Stimulated activated CD8-positive, alpha-beta memory T cell treated with anti-CD3 and anti-CD28 coated beads, Interleukin-12 subunit alpha, Interleukin-12 subunit beta, amount 100 ng/mL, for 1 hour (primary cell): Measurements from ENCODE around the gene ARHGAP30.
"Not testable (repeated sequence)": the region's sequence is repeated elsewhere in the genome, so short reads cannot be mapped to it uniquely, and the experiment has no call there.

Experiments
- DNase-seq: peaks from one replicate; pipeline ENCODE4 v3.0.0-alpha.2; 2020; ENCODE audit warnings: low read depth

Gene ARHGAP30

DNA sequence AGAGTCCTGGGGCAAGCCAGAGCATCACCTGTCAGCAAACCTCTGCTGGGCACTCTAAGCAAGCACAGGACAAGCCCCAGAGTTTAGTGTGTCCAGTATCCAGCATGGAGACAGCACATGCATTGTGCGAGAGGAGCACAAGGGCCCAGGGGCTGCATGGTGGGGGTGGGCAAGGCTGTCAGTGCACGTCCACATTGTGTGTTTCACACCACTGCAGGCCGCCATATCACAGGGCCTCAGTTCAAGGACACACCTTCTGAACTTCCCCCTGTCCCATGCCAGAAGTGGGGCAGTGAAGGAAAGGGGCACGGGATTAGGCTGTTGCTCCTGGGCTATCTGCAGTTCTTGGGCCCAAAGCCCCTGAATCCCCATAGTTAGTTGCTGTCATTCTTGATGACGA, 30.1 kb downstream of the ARHGAP30 start:
- no peak for DNase-seq

DNA sequence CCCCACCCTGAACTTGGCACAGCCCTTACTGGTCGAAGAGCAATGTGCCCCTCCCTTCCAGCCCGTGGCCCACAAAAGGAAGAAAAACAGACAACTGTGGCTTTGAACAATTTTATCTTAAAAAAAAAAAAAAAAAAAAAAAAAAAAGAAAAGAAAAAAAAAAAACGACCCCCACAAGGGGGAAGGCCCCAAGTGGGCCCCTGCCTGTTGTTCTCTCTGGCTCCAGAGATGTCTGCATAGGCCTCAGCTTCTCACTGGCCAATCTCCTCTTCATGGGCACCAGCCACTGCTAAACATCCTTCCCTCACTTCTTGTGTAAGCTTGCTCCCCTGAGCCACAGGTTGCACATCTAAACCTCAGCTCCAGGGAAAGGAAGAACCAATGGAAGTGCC, 30.5 kb downstream of the ARHGAP30 start:
- no peak for DNase-seq

DNA sequence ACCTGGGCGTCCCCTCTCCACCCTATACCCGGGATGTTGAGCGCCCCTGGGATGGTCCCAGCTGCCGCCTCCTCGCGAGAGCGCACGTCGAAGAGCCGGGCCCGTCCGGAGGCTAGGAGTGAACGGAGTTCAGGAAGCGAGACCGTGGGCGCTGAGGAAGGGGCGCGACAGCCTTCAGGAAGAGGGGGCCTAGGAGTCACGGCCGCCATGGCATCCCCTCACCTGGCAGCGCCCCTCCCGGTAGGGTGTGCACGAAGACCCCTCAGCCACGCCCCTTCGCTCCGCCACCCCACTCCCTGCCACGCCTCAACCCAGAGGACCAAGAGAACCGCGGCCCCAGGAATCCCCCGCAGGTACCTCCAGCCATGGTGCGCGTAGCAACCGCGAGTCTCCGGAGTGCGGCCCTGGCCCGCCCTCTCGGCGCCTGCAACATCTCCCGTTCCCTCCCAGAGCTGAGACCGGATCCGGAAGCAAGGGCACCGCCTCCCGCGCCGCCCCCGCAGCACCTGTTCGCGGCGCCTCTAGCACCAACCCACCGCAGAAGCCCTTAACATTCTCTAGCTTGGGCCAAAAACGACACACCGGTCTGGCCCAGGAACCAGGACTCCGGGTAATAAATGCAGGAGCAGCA, 31.1 kb downstream of the ARHGAP30 start, which contains the start of gene TSTD1:
TSS of gene TSTD1 (minus strand) at position 442 of the 631 bp plus-strand sequence. CDS start at position 367, 75 bp downstream.
- peak; percentile 70 for DNase-seq

DNA sequence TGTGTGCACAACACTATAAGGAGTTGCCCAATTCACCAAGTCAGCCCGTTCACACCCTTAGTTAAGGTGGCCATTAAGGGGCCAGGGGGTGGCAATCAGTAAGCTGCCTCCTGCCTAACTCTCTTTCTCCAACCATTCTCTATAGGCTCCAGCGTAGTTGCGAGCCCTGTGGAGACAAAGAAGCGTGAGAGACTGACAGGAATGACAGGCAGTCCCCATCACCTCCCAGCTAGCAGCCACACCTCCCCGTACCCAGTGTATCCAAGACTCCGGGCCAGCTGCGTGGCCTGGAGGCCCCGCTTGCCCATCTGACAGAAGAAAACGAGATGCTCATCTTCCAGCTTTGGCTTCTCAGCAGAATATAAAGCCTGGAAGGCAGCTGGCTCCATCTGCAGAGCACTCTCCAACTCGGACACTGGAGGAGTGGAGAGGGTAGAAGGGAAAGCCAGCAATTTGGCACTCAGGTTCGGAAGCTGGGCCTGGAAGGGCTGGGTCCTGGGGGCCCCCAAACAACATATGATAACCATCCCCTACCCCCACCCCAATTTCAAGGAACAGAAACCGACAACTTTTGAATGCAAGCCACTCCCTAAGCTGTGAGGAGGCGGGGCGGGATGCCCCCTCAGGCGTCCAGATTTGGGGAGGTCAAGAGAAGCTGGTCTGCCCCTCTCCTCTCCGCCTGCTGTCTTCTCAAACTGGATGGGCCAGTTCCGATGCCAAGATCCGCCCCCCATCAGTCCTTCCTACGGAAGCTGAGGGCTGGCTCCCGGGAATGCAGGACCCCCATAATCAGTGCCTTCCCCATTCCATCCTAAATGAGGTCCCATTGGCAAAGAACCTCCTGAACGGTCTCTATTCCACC, 31.8 kb downstream of the ARHGAP30 start:
- no peak for DNase-seq

DNA sequence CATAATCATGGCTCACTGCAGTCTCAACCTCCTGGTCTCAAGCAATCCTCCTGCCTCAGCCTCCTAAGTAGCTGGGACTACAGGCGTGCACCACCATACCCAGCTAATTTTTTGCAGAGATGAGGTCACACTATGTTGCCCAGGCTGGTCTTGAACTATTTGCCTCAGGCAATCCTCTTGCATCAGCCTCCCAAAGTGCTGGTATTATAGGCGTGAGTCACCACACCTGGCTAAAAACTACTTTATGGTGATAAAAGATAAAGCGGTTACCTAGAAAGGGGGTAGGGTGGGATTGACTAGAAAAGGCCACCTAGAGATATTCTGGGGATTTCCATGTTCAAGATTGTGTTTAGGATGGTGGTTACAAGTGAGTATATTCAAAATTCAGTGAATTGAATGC, 35.9 kb downstream of the ARHGAP30 start:
- no peak for DNase-seq

DNA sequence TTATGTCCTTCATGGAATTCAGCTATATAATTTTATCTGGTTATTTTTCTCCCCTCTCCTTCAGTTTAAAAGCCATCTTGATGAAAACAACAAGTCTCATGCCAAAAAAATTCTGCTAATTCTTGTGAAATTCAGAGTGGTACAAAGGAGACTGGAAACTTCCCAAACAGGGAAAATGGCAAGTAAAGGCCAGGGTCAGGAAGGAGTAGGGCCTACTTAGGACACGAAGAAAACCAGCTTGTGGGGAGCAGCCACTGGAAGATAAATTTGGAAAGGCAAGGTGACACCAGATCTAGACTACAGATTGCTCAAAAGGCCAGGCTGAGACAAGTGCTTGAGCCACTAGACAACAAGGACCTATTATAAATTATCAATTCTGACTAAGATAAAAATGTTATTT, 37.3 kb downstream of the ARHGAP30 start:
- DNase-seq: no peak

DNA sequence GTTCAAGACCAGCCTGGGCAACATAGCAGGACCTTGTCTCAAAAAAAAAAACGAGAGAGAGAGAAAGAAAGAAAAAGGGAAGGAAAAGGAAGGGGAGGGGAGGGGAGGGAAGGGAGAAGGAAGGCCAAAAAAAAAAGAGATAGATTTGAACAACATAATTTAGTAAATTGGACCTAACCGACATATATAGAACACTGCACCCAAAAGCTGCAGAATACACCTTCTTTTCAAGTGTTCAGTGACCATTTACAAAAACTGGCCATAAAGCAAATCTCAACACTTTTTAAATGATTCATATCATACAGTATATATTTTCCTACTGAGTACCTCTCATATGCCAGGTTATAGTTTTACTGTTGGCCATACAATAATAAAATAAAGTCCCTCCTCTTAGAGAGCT, 37.8 kb downstream of the ARHGAP30 start:
- DNase-seq: no peak

DNA sequence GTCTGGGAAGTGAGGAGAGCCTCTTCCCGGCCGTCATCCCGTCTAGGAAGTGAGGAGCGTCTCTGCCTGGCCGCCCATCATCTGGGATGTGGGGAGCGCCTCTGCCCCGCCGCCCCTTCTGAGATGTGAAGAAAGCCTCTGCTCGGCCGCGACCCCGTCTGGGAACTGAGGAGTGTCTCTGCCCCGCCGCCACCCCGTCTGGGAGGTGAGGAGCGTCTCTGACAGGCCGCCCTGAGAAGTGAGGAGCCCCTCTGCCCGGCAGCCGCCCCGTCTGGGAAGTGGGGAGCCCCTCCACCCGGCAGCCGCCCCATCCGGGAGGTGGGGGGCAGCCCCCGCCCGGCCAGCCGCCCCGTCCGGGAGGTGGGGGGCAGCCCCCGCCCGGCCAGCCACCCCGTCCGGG, 40.2 kb downstream of the ARHGAP30 start:
- not testable (repeated sequence) for DNase-seq

DNA sequence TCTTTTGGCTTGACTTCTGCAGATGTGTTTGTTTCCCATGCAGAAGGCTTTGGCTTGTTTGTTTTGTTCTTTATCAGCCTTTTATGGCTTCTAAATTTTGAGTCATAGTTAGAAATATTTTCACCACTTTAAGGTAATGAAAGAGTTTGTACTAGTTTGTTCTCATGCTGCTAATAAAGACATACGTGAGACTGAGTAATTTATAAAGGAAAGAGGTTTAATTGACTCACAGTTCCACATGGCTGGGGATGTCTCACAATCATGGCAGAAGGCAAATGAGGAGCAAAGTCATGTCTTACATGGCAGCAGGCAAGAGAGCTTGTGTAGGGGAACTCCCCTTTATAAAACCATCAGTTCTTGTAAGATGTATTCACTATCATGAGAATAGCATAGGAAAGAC, 42.7 kb downstream of the ARHGAP30 start:
- DNase-seq: not testable (repeated sequence)

DNA sequence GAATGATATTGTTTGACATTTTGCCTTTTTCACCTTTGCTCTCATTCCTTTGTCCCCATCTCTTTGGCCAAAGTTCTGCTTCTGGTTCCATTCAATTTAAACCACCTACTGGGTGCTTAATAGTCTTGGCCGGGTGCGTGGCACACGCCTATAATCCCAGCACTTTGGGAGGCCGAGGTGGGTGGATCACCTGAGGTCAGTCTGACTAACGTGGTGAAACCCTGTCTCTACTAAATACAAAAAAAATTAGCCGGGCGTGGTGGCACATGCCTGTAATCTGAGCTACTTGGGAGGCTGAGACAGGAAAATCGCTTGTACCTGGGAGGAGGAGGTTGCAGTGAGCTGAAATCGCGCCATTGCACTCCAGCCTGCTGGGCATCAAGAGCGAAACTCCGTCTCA, 47.3 kb downstream of the ARHGAP30 start:
- DNase-seq: not testable (repeated sequence)

DNA sequence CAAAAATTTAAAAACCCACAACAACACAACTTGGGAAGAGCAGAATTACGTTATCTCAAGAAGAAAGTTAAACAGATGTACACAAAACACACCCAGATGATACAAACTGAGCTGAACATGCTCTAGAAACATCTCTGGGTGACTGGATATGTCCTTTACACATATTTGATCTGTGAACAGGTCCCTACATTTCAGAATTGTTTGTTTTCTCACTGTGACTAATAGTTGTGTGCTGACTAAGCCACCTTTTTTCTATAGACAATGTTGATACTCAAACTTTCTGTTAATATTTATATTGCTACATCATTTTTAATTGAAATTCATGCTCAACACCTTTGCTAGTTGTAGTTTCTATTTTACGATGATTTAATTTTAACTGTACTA, 47.7 kb downstream of the ARHGAP30 start:
- DNase-seq: no peak

DNA sequence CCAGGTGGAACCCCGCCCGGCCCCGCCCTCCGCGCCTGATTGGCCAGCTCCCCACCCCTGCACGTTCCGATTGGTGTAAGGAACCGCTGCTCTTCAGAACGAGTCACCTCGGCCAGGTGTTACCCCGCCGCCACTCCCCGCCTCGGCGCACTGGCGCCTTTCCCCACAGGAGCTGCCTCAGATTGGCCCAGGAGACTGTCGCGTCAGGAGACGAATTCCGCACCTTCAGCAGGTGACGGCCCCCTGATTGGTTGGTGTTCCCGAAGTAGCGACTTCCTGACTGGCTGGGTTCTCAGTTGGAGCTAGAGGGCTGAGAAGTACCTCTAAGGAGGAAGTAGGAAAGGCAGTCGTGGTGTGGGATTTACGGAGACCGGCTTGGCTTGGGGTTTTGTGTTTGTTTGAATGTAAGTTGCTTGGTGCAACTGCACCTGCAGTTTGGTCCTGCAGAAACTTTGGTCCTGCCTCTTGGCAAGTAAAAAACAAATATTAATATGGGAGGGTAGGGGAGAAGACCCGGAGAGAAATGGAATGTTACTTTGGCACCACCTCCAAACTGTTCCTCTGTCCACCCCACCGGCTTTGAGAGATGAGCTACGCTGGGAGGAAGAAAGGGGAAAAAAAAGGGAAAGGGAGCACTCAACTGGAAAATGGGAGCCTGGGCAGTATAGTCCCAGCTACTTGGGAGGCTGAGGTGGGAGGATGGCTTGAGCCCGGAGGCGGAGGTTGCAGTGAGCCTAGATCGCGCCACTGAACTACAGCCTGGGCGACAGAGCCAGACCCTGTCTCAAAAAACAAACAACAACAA, 48.3 kb downstream of the ARHGAP30 start:
- peak; percentile 75 for DNase-seq

DNA sequence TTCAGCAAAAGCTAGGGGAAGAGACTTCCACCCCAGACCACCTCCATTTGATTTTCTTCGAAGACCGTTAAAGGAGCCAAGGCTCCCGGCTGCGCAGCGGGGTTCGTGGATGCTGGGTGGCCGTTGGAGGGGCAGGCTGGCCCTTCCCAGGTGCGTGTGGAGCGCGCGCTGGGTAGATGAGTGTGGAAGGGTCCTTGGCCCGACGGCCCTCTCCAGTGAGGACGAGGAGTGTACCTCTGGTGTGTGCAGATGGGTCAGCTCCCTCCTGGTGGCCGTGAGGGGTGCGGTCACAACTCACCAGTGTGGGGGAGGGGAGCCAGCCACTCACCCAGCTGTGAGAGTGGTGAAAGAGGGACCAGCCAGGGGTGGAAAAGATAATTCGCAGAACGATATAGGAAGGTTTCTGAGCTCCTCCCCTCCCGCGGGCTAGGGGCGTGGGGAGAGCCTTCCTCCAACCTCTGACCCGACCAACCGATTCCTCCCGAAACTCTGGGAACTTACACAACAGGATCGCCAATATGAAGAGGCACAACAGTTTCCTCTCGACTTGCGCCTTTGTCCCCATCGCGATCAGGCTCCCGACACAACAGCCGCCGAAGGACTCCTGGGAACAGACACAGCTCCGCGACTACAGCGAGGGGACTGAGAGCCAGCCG, 49.1 kb downstream of the ARHGAP30 start, which contains the start of gene F11R:
TSS of gene F11R (minus strand) at position 644 of the 656 bp plus-strand sequence. CDS start at position 565, 79 bp downstream.
- DNase-seq: no peak

DNA sequence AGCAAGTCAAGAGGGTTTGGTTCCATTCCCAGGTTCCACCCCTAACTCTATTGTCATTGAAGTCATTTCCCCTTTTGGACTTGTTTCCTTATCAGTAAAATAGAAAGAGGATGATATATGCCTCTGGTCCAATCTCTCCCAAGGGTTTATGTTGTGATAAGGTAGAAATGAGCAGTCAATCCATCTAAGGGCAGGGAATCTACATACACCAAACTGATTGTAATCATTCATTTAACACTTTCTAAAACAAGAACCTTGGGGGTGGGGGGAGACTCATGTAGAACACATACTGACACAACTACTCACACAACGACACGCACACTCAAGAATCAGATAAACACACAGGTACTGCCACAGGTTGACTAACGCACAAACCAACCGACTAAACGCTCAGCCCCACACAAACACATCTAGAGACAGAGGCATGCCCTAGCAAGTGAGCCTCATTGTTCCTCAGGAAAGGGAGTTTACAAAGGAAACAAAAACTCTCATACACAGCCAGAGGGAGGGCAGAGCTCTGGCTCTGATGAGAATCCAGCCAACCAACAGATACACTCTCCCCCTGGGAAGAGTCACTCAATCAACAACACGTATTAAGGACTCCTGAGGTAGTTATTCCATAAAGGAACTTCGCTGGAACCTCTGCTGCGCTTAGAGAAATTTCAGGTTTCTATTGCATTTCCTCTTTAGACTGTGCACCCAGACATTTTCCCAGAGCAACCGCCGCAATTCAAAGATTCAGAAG, 49.8 kb downstream of the ARHGAP30 start:
- DNase-seq: no peak

DNA sequence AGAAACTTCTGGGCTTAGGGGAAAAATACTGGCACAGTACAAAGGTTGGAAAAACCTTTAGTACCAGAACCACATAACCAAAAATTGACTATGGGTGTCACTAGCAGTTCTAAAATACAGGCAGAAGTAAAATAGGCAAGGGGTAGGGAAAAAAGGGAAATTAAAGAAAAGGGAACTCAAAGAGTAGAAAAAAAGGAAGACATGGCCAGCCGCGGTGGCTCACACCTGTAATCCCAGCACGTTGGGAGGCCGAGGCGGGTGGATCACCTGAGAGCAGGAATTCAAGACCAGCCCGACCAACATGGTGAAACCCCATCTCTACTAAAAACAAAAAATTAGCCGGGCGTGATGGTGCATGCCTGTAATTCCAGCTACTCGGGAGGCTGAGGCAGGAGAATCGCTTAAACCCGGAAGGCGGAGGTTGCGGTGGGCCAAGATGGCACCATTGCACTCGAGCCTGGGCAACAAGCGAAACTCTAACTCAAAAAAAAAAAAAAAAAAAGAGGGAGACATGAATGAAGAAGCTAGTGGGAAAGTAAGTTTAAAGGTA, 50.5 kb downstream of the ARHGAP30 start:
- DNase-seq: not testable (repeated sequence)

DNA sequence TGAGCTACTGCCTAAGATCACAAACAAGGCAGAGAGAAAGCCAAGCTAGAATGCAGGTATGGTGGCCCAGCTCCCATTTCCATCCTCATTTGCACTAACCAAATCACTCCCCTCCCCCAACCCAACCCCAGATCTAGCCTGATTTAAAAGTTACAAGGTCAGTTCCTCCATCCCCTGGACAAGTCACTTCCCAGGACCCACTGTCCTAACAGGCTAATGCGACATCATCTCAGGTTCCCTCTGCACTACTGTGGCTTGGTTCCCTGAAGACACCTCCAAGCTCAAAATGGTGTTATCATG, 51.1 kb downstream of the ARHGAP30 start:
- DNase-seq: no peak

DNA sequence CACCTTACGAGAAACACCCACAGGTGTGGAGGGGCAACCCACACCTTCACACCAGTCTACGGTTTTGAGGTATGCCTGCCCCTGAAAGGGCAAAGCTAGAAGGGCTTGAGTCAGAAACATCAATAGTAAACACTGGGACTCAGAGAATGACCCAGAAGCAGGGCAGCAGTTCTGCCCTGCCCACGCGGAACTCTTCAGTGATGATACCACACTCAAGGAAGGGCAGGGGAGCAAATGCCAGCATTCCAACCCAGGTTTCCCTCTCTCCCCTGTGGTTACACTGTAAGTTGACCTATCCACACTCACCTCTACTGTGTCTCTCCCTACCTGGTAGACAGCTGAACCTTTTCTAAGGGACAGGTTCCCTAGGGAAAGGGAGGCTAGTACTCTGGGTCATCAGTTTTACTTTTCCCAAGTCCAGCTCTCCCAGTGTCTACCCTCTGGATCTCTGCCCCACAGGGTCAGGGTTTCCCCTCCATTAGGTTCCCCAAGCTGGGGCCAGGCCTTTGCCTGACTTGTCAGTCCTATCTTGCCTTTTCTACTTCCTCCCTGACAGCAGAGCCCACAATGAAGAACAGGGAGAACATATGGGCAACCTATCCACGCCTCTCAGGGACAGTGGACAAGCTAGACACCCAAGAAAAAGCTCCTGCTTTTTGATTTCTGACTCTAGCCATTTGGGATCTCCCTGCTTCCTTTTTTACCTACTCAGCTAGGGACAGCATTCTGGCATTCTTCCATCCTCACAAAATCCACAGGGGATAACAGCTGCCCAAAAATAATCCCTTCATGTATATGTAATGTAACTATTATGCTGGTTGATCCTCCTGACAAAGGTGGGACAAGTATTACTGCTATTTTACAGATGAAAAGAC, 51.7 kb downstream of the ARHGAP30 start:
- no peak for DNase-seq

DNA sequence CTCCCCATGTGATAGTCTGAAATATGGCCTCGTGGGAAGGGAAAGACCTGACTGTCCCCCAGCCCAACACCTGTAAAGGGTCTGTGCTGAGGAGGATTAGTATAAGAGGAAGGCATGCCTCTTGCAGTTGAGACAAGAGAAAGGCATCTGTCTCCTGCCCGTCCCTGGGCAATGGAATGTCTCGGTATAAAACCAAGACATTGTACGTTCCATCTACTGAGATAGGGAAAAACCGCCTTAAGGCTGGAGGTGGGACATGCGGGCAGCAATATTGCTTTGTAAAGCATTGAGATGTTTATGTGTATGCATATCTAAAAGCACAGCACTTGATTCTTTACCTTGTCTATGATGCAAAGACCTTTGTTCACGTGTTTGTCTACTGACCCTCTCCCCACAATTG, 52.5 kb downstream of the ARHGAP30 start:
- DNase-seq: not testable (repeated sequence)

DNA sequence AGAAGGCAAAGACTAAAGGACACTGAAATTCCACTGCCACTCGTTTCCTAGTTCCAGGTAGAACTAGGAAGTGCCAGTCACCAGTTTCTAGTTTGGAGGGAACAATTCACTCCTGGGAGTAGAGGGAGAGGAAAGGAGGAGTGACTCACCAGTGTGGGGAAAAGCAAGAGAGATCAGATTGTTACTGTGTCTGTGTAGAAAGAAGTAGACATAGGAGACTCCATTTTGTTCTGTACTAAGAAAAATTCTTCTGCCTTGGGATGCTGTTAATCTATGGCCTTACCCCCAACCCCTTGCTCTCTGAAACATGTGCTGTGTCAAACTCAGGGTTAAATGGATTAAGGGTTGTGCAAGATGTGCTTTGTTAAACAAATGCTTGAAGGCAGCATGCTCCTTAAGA, 53.0 kb downstream of the ARHGAP30 start:
- DNase-seq: not testable (repeated sequence)
